Measurements from ENCODE around the gene IGF1.

IGF1 gene

GRCh38 chr12:102484428-102484958, 4.1 kb upstream of the IGF1 start:
- DNase-seq (ENCODE audit: low read depth in 2 of 2): peak; percentile 71 to 72
- TF ChIP-seq CTCF (IDR thresholded peaks at IDR 0.05; ENCODE audit: low read depth, low read length): peak; percentile 87
- H3K4me3 ChIP-seq (replicated peaks in 1 of 2; ENCODE audit: low read depth in 2 of 2, low read length in 2 of 2): peak overlapping the region in 1 of 2 donors; percentile 2

GRCh38 chr12:102484017-102484416, 3.7 kb upstream of the IGF1 start:
- DNase-seq (ENCODE audit: low read depth in 2 of 2): no peak
- TF ChIP-seq CTCF (IDR thresholded peaks at IDR 0.05; ENCODE audit: low read depth, low read length): no peak
- H3K4me3 ChIP-seq (replicated peaks in 1 of 2; ENCODE audit: low read depth in 2 of 2, low read length in 2 of 2): peak overlapping the region in 1 of 2 donors; percentile 2

- H3K4me3 ChIP-seq (replicated peaks in 1 of 2; ENCODE audit: low read depth in 2 of 2, low read length in 2 of 2): no peak overlapping the region
- DNase-seq (ENCODE audit: low read depth in 2 of 2): no peak
- no peak for TF ChIP-seq CTCF (IDR thresholded peaks at IDR 0.05; ENCODE audit: low read depth, low read length)
Measured at GRCh38 chr12:102483466-102483865, 3.1 kb upstream of the IGF1 start.

- H3K4me3 ChIP-seq (replicated peaks in 1 of 2; ENCODE audit: low read depth in 2 of 2, low read length in 2 of 2): no peak overlapping the region
- peak in 1 of 2 donors; percentile 22 for DNase-seq (ENCODE audit: low read depth in 2 of 2)
- no peak for TF ChIP-seq CTCF (IDR thresholded peaks at IDR 0.05; ENCODE audit: low read depth, low read length)
Measured at GRCh38 chr12:102481705-102482425, 1.5 kb upstream of the IGF1 start.

GRCh38 chr12:102479939-102480338, 424 bp downstream of the IGF1 start:
- no peak for DNase-seq (ENCODE audit: low read depth in 2 of 2)
- H3K4me3 ChIP-seq (replicated peaks in 1 of 2; ENCODE audit: low read depth in 2 of 2, low read length in 2 of 2): no peak overlapping the region
- no peak for TF ChIP-seq CTCF (IDR thresholded peaks at IDR 0.05; ENCODE audit: low read depth, low read length)

GRCh38 chr12:102479099-102479885, 1.1 kb downstream of the IGF1 start:
- no peak for TF ChIP-seq CTCF (IDR thresholded peaks at IDR 0.05; ENCODE audit: low read depth, low read length)
- DNase-seq (ENCODE audit: low read depth in 2 of 2): no peak
- H3K4me3 ChIP-seq (replicated peaks in 1 of 2; ENCODE audit: low read depth in 2 of 2, low read length in 2 of 2): no peak overlapping the region

All from cardiac fibroblast (primary cell).